Right ventricle myocardium superior (tissue), 1 donor: ENCODE data around the gene PAXX. TPM values are rescaled to one million over a fixed set of nuclear protein-coding genes. Genes with fewer than 3 reads are reported as not detected.

ENCODE experiments used
- ATAC-seq: fragments of 200-7000 bp; cut with Tn5 transposase; one replicate; pipeline ENCODE4 v1.9.1; 2020; ENCODE audit warnings: mild to moderate bottlenecking; ENCODE audit not compliant: poor library complexity
- DNase-seq: peaks from one replicate; pipeline ENCODE4 v3.0.0-alpha.2; 2020
- intact Hi-C: fragments of 100-400 bp; cut with DNase I; formaldehyde crosslinking; loops from one replicate; pipeline ENCODE4 v1.11.2; 2022
- long read RNA-seq: library from polyadenylated mRNA; unstranded; transcript quantifications from one replicate; pipeline ENCODE4 v2.0.0, GENCODE V29; 2021
- total RNA-seq: library from RNA; stranded (reverse); fragmentation: NEBNext Ultra II Directional; extraction: Animal tissue kit (Norgen Biotek cat#: 25700); gene quantifications from one replicate; pipeline ENCODE4 v1.2.1, GENCODE V29; 2021
- donor health status: DM: no; HTN: yes; CAD: no; lungs with severe emphysema.

Gene PAXX
- total RNA-seq: 19.4 TPM
- long read RNA-seq, transcript PAXX-208 (5 exons, 1,077 nt): major isoform, 12 of 39 reads
- long read RNA-seq, transcript PAXX-201 (7 exons, 812 nt): minor isoform, 7 of 39 reads
- long read RNA-seq, partial matches to known transcripts: 6 of 39 reads
- long read RNA-seq, other reads (novel, unspliced or antisense): 14 of 39 reads

- DNase-seq (peak; percentile 96), ATAC-seq (peak; percentile 96)
- intact Hi-C loops: no loop called here
Observed at GRCh38 chr9:136991993-136992818, at the start of gene PAXX. TSS of gene PAXX (plus strand) at chr9:136992422. CDS start at chr9:136992444, 22 bp downstream.

- intact Hi-C loops: loop anchor here (5.0 kb wide), 1 partner anchor 96 kb away; the partner anchor contains the start of gene PHPT1
- DNase-seq: peak; percentile 47
- ATAC-seq: no peak
Observed at GRCh38 chr9:136942881-136943230, 49.4 kb upstream of the PAXX start.

GRCh38 chr9:136943291-136944211 lies 48.7 kb upstream of the PAXX start:
- DNase-seq (no peak), ATAC-seq (no peak)
- intact Hi-C loops: loop anchor here (5.0 kb wide), 1 partner anchor 96 kb away; the partner anchor contains the start of gene PHPT1

GRCh38 chr9:136944212-136944518 lies 48.1 kb upstream of the PAXX start:
- ATAC-seq (peak; percentile 20), DNase-seq (no peak)

GRCh38 chr9:136944519-136945332 lies 47.5 kb upstream of the PAXX start, which contains the start of the genes C8G and FBXW5:
TSS of gene C8G (plus strand) at chr9:136945243. CDS start at chr9:136945321, 78 bp downstream.
TSS of gene FBXW5 (minus strand) at chr9:136944738. CDS start at chr9:136944083, 655 bp downstream.
- ATAC-seq (peak; percentile 77), DNase-seq (peak; percentile 97)
- intact Hi-C loops: loop anchor here (5.0 kb wide), 1 partner anchor 97 kb away; the partner anchor contains the start of gene PHPT1

More at GRCh38 chr9:136944212-136944518, 48.1 kb upstream of the PAXX start:
- intact Hi-C loops: loop anchor here (5.0 kb wide), 1 partner anchor 97 kb away; the partner anchor contains the start of gene PHPT1

GRCh38 chr9:136945333-136946227 lies 46.6 kb upstream of the PAXX start:
- intact Hi-C loops: loop anchor here (2.0 kb wide), 1 partner anchor 89 kb away; no protein-coding TSS in a partner anchor
- peak; percentile 45 for DNase-seq
- no peak for ATAC-seq

- intact Hi-C loops: loop anchor here (2.0 kb wide), 1 partner anchor 88 kb away; no protein-coding TSS in a partner anchor
- peak; percentile 45 for DNase-seq
- ATAC-seq: no peak
Observed at GRCh38 chr9:136946228-136947027, 45.8 kb upstream of the PAXX start.

- ATAC-seq (no peak), DNase-seq (peak; percentile 40)
- intact Hi-C loops: loop anchor here (2.0 kb wide), 1 partner anchor 88 kb away; no protein-coding TSS in a partner anchor
Observed at GRCh38 chr9:136947028-136947891, 45.0 kb upstream of the PAXX start.

GRCh38 chr9:136947955-136948510 lies 44.2 kb upstream of the PAXX start:
- peak; percentile 84 for DNase-seq
- intact Hi-C loops: loop anchor here (2.0 kb wide), 2 partner anchors 29 to 87 kb away; partner anchors contain the start of gene PTGDS
- peak; percentile 13 for ATAC-seq

- DNase-seq (peak; percentile 42), ATAC-seq (peak; percentile 1)
- intact Hi-C loops: loop anchor here (2.0 kb wide), 1 partner anchor 27 kb away; the partner anchor contains the start of gene PTGDS
Observed at GRCh38 chr9:136949239-136949816, 42.9 kb upstream of the PAXX start.

GRCh38 chr9:136949817-136950655 lies 42.2 kb upstream of the PAXX start:
- ATAC-seq (peak; percentile 90), DNase-seq (peak; percentile 98)
- intact Hi-C loops: loop anchor here (2.0 kb wide), 1 partner anchor 27 kb away; the partner anchor contains the start of gene PTGDS

- intact Hi-C loops: no loop called here
- ATAC-seq: peak; percentile 59
- peak; percentile 66 for DNase-seq
Observed at GRCh38 chr9:136950656-136951276, 41.5 kb upstream of the PAXX start.
